Lower leg skin (tissue), 4 donors: ENCODE results near the gene SIGLEC8. TPM values are rescaled to one million over a fixed set of nuclear protein-coding genes. Genes with fewer than 3 reads are reported as not detected.

Source experiments
- DNase-seq, 2 donors: peaks; one replicate each; pipeline ENCODE4 v3.0.0-alpha.2; 2019; ENCODE audit warnings: low spot score in 2 of 2
- H3K4me3 ChIP-seq: fragments of 200-600 bp; sonication (generic); 2 replicates; pipeline ENCODE4 v1.5.1; 2017; ENCODE audit warnings: mild to moderate bottlenecking, low read depth; ENCODE audit not compliant: poor library complexity, severe bottlenecking
- CTCF ChIP-seq, 3 donors: fragments of 450-650 bp; IDR thresholded peaks; one replicate each; pipeline ENCODE4 v1.5.1; 2016; ENCODE audit warnings: antibody characterized with exemption in 3 of 3, mild to moderate bottlenecking in 3 of 3, moderate library complexity in 2 of 3
- POLR2A ChIP-seq, 2 donors: fragments of 450-650 bp; IDR thresholded peaks; one replicate each; pipeline ENCODE4 v1.6.1; 2016 to 2017; ENCODE audit warnings: antibody characterized with exemption in 2 of 2, mild to moderate bottlenecking in 1 of 2, moderate library complexity in 1 of 2
- WGBS, 2 donors: methylation state at CpG; one replicate each; pipeline ENCODE4 v1.1.5; 2018; 5-methylcytosine and 5-hydroxymethylcytosine counted together
- intact Hi-C: fragments of 100-400 bp; cut with DNase I; formaldehyde crosslinking; loops from one replicate; pipeline ENCODE4 v1.15.0; 2023; ENCODE audit warnings: low total_unique reads
- total RNA-seq, 4 donors: library from RNA; depleted of rRNA; stranded (reverse); fragments of >200 nt; gene quantifications; one replicate each; pipeline ENCODE4 v1.1.0, GENCODE V29; 2016

Gene SIGLEC8
- total RNA-seq, result under 1 TPM in 3 of 4 donors, not detected in 1; 0.27 to 0.65 (median 0.38) TPM

- peak in 1 of 2 donors; percentile 81 for DNase-seq
- intact Hi-C loops, result no loop called here
- WGBS, 2 donors, result 57 to 65% methylated on average over 10 of the region's 10 CpGs
- TF ChIP-seq CTCF (IDR thresholded peaks at IDR 0.05) (no peak), POLR2A (IDR thresholded peaks at IDR 0.05) (no peak)
- H3K4me3 ChIP-seq, result no peak within 1 kb of the TSS
Measured at GRCh38 chr19:51458051-51458645, at the start of gene SIGLEC8. TSS of gene SIGLEC8 (minus strand) at chr19:51458454. CDS start at chr19:51458387, 67 bp downstream.

- intact Hi-C loops, result no loop called here
- no peak overlapping the region for H3K4me3 ChIP-seq
- TF ChIP-seq CTCF (IDR thresholded peaks at IDR 0.05), result no peak
- TF ChIP-seq POLR2A (IDR thresholded peaks at IDR 0.05), result no peak
- no peak for DNase-seq
- WGBS, 2 donors, result 57 to 66% methylated on average over 6 of the region's 6 CpGs
Measured at GRCh38 chr19:51507640-51508058, 49.4 kb upstream of the SIGLEC8 start.

GRCh38 chr19:51507192-51507591 is 48.9 kb upstream of the SIGLEC8 start:
- DNase-seq, result no peak
- intact Hi-C loops, result no loop called here
- no peak overlapping the region for H3K4me3 ChIP-seq
- no peak for TF ChIP-seq POLR2A (IDR thresholded peaks at IDR 0.05)
- TF ChIP-seq CTCF (IDR thresholded peaks at IDR 0.05), result no peak
- WGBS, 2 donors, result 49 to 58% methylated on average over 3 of the region's 3 CpGs

GRCh38 chr19:51505904-51506303 is 47.6 kb upstream of the SIGLEC8 start:
- no peak overlapping the region for H3K4me3 ChIP-seq
- TF ChIP-seq POLR2A (IDR thresholded peaks at IDR 0.05) (no peak), CTCF (IDR thresholded peaks at IDR 0.05) (no peak)
- no peak for DNase-seq
- intact Hi-C loops, result no loop called here
- WGBS, 2 donors, result 35 to 49% methylated on average over 3 of the region's 3 CpGs

- TF ChIP-seq POLR2A (IDR thresholded peaks at IDR 0.05) (no peak), CTCF (IDR thresholded peaks at IDR 0.05) (no peak)
- intact Hi-C loops, result no loop called here
- DNase-seq, result no peak
- WGBS, 2 donors, result 53 to 62% methylated on average over 3 of the region's 3 CpGs
- H3K4me3 ChIP-seq, result no peak overlapping the region
Measured at GRCh38 chr19:51503896-51504295, 45.6 kb upstream of the SIGLEC8 start.

GRCh38 chr19:51503286-51503817 is 45.1 kb upstream of the SIGLEC8 start:
- intact Hi-C loops, result no loop called here
- no peak overlapping the region for H3K4me3 ChIP-seq
- no peak for DNase-seq
- 76 to 77% methylated on average over 5 of the region's 5 CpGs for WGBS, 2 donors
- TF ChIP-seq POLR2A (IDR thresholded peaks at IDR 0.05) (no peak), CTCF (IDR thresholded peaks at IDR 0.05) (no peak)
